Gastrocnemius medialis (tissue), 4 donors: ENCODE results near the gene RNLS. TPM values are rescaled to one million over a fixed set of nuclear protein-coding genes. Genes with fewer than 3 reads are reported as not detected.
A peak's percentile ranks its signal among the peaks of the same experiment; 100 is the strongest.

ENCODE experiments used
- ATAC-seq, 2 donors: fragments of 150-250 bp; one replicate each; pipeline ENCODE4 v1.9.1; 2016
- DNase-seq, 2 donors: peaks; one replicate each; pipeline ENCODE4 v3.0.0-alpha.2; 2019
- H3K27ac ChIP-seq, 4 donors: fragments of 200-600 bp; sonication (generic); 1 replicate in 1 of 4; 2 replicates in 3 of 4; pipeline ENCODE4 v1.5.1; 2016 to 2018; ENCODE audit warnings: mild to moderate bottlenecking in 2 of 4, moderate library complexity in 1 of 4
- H3K27me3 ChIP-seq, 3 donors: fragments of 200-600 bp; sonication (generic) in 2 of 3; 1 replicate in 1 of 3; 2 replicates in 2 of 3; pipeline versions ENCODE4 v1.5.1 to v1.6.0; 2016 to 2019; ENCODE audit warnings: mild to moderate bottlenecking in 1 of 3, moderate library complexity in 1 of 3
- H3K36me3 ChIP-seq, 2 donors: fragments of 200-600 bp; sonication (generic) in 1 of 2; one replicate each; pipeline ENCODE4 v1.5.1; 2017 to 2018
- H3K4me1 ChIP-seq, 2 donors: fragments of 200-600 bp; sonication (generic) in 1 of 2; one replicate each; pipeline ENCODE4 v1.5.1; 2016 to 2017; ENCODE audit warnings: mild to moderate bottlenecking in 2 of 2
- H3K4me3 ChIP-seq, 4 donors: fragments of 200-600 bp; sonication (generic) in 3 of 4; 1 replicate in 1 of 4; 2 replicates in 3 of 4; pipeline ENCODE4 v1.5.1; 2016 to 2019; ENCODE audit warnings: mild to moderate bottlenecking in 2 of 4
- H3K9me3 ChIP-seq, 3 donors: fragments of 200-600 bp; sonication (generic) in 2 of 3; 1 replicate in 1 of 3; 2 replicates in 2 of 3; pipeline ENCODE4 v1.5.1; 2016 to 2019
- POLR2A ChIP-seq, 2 donors: fragments of 450-650 bp; IDR thresholded peaks; one replicate each; pipeline ENCODE4 v1.6.1; 2017; ENCODE audit warnings: antibody characterized with exemption in 2 of 2, mild to moderate bottlenecking in 2 of 2, moderate library complexity in 2 of 2
- in situ Hi-C, 4 donors: fragments of 200-750 bp; cut with MboI; loops; one replicate each; pipeline versions ENCODE4 v1.15.0 to v1.8.0; 2017; ENCODE audit warnings: low sequenced_read_pairs in 4 of 4
- intact Hi-C: fragments of 100-400 bp; cut with DNase I; formaldehyde crosslinking; loops from one replicate; pipeline ENCODE4 v1.15.1; 2023; ENCODE audit warnings: low total_unique reads
- total RNA-seq, 4 donors: library from RNA; depleted of rRNA; stranded (reverse); fragments of >200 nt; gene quantifications; one replicate each; pipeline versions ENCODE4 v1.1.0 to v1.2.3, GENCODE V29; 2016
- TF ChIP-seq, protein P1 (sequence below), 5 experiments: fragments of 450-650 bp in 3 of 5; fragments of 200-600 bp in 2 of 5; sonication (generic) in 2 of 5; IDR thresholded peaks in 4 of 5; conservative IDR thresholded peaks in 1 of 5; 1 replicate in 4 of 5; 2 replicates in 1 of 5; pipeline ENCODE4 v1.5.1; 2016 to 2019; ENCODE audit warnings: antibody characterized with exemption in 5 of 5, mild to moderate bottlenecking in 3 of 5, moderate library complexity in 3 of 5

Gene RNLS
- total RNA-seq, 4 donors from 2014 or later: 8.1 to 17.5 (median 9.7) TPM

DNA sequence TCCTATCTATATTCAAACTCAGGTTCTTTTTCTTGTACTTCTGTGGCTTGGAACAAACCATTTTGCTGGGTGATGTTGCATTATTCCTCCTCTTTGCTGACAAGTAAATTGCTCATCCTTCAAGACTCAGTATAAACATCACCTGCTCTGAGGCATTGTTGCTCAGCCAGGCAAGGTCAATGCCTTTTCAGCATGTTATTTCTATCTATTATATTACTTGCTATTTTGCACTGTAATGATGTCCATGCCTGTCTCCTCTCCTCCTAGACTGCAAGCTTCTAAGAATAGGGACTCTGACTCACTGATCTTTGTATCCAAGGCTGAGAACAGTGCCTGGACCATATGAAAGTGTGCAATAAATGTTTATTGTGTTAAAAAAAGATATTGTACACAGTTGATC lies 293.8 kb downstream of the RNLS start:
- Histone ChIP-seq H3K27me3 (no peaks in the 10 kb centered on the region), H3K4me1 (peaks cover 0 to 11% of the 10 kb centered on the region in 2 donors), H3K36me3 (no peaks in the 10 kb centered on the region), H3K4me3 (no peak overlapping the region), H3K9me3 (no peaks in the 10 kb centered on the region), H3K27ac (peak overlapping the region in 3 of 4 donors; percentile 9 to 28 (median 24))
- intact Hi-C loops (no loop called here), in situ Hi-C loops (no loop called here)
- DNase-seq (no peak), ATAC-seq (peak; percentile 87 to 94)
- TF ChIP-seq POLR2A (IDR thresholded peaks at IDR 0.05): no peak
- TF ChIP-seq, protein P1, sequence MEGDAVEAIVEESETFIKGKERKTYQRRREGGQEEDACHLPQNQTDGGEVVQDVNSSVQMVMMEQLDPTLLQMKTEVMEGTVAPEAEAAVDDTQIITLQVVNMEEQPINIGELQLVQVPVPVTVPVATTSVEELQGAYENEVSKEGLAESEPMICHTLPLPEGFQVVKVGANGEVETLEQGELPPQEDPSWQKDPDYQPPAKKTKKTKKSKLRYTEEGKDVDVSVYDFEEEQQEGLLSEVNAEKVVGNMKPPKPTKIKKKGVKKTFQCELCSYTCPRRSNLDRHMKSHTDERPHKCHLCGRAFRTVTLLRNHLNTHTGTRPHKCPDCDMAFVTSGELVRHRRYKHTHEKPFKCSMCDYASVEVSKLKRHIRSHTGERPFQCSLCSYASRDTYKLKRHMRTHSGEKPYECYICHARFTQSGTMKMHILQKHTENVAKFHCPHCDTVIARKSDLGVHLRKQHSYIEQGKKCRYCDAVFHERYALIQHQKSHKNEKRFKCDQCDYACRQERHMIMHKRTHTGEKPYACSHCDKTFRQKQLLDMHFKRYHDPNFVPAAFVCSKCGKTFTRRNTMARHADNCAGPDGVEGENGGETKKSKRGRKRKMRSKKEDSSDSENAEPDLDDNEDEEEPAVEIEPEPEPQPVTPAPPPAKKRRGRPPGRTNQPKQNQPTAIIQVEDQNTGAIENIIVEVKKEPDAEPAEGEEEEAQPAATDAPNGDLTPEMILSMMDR (IDR thresholded peaks at IDR 0.05 in 4 of 5, conservative IDR thresholded peaks at IDR 0.05 in 1 of 5): no peak

DNA sequence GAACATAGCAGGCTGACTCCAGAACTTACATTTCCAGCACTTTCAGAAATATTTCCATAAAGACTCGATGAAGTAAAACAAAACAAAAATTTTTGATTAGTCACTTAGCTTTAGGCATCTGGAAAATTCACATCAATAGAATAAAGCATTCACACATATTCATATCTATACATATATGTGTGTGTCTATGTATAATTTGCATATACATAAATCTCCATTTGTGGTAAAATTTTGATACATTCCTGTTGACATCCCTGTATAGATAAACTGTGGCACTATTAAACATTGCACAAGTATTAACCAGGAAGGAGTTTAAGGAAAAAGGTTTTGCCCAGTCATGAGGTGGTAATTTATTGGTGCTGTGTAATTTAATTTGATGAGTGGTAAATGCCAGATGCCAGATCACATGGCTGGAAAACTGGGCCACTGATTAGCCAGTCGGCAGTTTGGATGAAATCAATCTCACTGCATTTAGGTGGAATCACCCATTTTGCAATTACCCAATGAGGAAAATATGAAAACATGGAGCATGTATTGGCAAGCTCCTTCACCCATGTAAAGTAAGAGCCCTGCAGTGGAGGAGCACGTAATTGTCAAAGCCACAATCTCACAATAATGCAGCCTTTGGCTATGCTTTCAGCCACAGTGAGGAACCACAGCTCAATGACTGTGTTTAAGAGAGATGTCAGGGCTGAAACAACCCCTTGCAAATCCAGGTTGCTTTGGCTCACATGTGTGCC lies 294.6 kb downstream of the RNLS start:
- ATAC-seq: peak in 1 of 2 donors; percentile 44
- Histone ChIP-seq H3K36me3 (no peaks in the 10 kb centered on the region), H3K27me3 (no peaks in the 10 kb centered on the region), H3K27ac (peak overlapping the region in 3 of 4 donors; percentile 9 to 28 (median 24)), H3K4me3 (no peak overlapping the region), H3K4me1 (peaks cover 0 to 11% of the 10 kb centered on the region in 2 donors), H3K9me3 (no peaks in the 10 kb centered on the region)
- DNase-seq: no peak
- TF ChIP-seq, protein P1 (IDR thresholded peaks at IDR 0.05 in 4 of 5, conservative IDR thresholded peaks at IDR 0.05 in 1 of 5): no peak
- TF ChIP-seq POLR2A (IDR thresholded peaks at IDR 0.05): no peak
- in situ Hi-C loops (no loop called here), intact Hi-C loops (no loop called here)

DNA sequence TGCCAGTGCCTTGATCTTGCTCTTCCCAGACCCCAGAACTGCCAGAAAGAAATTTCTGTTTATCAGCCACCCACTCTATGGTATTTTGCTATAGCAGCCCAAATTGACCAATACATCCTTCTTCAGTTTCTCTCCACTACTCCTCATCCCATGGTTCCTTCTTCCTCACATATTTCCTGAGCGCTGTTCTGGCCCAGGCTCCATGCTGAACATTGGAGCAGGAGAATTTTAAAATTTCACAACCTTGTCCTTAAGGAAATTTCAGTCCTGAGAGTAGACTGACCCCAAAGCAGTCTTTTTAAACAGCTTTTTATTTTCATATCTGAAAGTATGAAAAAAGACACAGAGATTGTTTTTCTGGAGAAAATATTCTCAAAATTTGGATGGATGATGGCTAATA lies 297.1 kb downstream of the RNLS start:
- H3K4me1 ChIP-seq: peaks cover 0 to 11% of the 10 kb centered on the region in 2 donors
- no peak overlapping the region for H3K4me3 ChIP-seq
- DNase-seq: no peak
- TF ChIP-seq POLR2A (IDR thresholded peaks at IDR 0.05): no peak
- TF ChIP-seq, protein P1 (IDR thresholded peaks at IDR 0.05 in 4 of 5, conservative IDR thresholded peaks at IDR 0.05 in 1 of 5): no peak
- no peak for ATAC-seq
- H3K9me3 ChIP-seq: no peaks in the 10 kb centered on the region
- intact Hi-C loops (no loop called here), in situ Hi-C loops (no loop called here)
- H3K27me3 ChIP-seq: no peaks in the 10 kb centered on the region
- no peaks in the 10 kb centered on the region for H3K36me3 ChIP-seq
- H3K27ac ChIP-seq: no peak overlapping the region

DNA sequence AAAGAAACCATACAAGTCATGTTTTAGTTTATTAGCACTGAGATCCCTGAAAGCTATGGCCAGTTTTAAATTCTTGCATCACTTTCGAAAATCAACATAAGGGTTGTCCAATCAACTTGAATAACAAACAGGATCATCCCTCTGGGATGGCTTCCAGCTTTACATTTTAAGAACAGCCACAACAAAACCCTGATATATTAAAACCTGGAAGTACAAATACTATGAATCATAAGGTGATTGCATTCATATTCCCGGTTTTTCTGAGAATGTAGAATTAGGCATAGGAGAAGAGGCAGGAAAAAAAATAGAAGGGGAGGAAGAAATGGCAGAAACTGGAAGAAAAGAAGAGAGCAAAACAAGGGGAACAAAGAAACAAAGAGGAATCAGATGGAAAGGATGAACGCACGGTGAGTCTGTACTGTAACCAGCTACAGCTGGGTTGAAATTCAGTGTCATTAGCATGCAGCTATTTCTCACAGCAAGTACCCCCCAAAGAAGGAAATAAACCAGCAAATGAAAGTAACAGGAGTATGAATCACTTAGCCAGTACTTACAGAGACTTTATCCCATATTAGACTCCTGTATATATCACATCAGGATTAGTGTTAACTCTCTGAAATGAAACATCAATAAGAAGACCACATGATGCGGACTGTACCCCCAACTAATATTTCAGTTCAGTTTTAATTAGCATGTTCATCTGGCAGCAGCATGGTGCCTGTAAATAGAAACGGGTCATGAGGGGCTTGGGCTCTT lies 301.3 kb downstream of the RNLS start:
- in situ Hi-C loops: no loop called here
- TF ChIP-seq, protein P1 (IDR thresholded peaks at IDR 0.05 in 4 of 5, conservative IDR thresholded peaks at IDR 0.05 in 1 of 5): no peak
- no peak for TF ChIP-seq POLR2A (IDR thresholded peaks at IDR 0.05)

More for the DNA sequence above, 301.3 kb downstream of the RNLS start:
- Histone ChIP-seq H3K4me1 (no peaks in the 10 kb centered on the region), H3K27ac (no peak overlapping the region), H3K27me3 (no peaks in the 10 kb centered on the region), H3K4me3 (no peak overlapping the region), H3K9me3 (no peaks in the 10 kb centered on the region), H3K36me3 (no peaks in the 10 kb centered on the region)
- ATAC-seq: no peak
- DNase-seq: no peak
- intact Hi-C loops: no loop called here
